ENCODE measurements around the gene EPHB3.

DNA sequence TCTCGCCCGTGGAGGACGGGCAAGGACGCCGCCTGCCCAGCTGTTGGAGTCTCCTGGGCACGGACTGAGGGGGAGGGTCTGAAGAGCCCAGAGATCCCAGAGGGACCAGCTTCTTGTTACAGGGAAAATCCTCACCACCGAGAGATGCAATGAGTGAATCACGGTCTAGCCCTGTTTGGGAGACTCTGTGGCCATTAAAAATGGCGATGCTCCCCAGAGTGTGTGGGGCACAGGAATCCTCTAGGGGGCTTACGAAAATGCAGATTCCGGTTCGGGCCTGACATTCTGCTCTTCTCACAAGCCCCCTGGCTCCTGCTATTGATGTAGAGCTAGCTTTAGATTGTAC is 35.5 kb upstream of the EPHB3 start:
- TF ChIP-seq, protein P1, sequence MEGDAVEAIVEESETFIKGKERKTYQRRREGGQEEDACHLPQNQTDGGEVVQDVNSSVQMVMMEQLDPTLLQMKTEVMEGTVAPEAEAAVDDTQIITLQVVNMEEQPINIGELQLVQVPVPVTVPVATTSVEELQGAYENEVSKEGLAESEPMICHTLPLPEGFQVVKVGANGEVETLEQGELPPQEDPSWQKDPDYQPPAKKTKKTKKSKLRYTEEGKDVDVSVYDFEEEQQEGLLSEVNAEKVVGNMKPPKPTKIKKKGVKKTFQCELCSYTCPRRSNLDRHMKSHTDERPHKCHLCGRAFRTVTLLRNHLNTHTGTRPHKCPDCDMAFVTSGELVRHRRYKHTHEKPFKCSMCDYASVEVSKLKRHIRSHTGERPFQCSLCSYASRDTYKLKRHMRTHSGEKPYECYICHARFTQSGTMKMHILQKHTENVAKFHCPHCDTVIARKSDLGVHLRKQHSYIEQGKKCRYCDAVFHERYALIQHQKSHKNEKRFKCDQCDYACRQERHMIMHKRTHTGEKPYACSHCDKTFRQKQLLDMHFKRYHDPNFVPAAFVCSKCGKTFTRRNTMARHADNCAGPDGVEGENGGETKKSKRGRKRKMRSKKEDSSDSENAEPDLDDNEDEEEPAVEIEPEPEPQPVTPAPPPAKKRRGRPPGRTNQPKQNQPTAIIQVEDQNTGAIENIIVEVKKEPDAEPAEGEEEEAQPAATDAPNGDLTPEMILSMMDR (IDR thresholded peaks at IDR 0.05): no peak
- no peak for TF ChIP-seq POLR2A (IDR thresholded peaks at IDR 0.05)
